ENCODE measurements around the gene SIGLEC14.
"Not testable (repeated sequence)": the region's sequence is repeated elsewhere in the genome, so short reads cannot be mapped to it uniquely, and the experiment has no call there.

Gene SIGLEC14

DNA sequence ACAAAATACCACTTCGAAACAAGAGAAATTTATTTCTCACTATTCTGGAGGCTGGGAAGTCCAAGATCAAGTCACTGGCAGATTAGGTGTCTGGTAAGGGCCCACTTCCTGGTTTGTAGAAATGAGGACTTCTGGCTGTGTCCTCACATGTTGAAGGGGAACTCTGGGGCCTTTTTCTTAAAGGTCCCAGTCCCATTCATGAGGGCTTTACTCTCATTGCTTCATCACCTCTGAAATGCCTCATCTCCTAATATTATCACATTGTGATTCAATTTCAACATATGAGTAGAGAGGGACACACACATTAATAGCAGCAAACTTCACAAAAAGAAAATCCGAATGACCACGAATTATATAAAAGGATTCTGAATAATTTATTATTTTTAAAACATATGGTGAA, 21.6 kb upstream of the SIGLEC14 start:
- no peak for DNase-seq

DNA sequence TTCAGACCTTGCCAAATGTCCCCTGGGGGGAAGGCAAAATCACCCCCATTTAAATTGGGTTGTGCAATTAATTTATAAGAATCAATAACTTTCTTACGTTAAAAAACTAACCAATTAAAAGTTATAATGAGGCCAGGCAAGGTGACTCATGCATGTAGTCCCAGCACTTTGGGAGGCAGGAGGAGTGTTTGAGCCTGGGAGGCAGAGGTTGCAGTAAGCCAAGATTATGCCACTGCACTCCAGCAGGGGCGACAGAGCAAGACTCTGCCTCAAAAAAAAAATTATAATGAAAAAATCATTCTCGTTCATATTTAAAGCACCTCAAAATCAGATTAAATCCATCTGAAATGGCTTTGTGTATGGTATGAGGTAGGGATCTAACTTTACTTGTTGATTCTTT, 18.4 kb upstream of the SIGLEC14 start:
- DNase-seq: no peak

DNA sequence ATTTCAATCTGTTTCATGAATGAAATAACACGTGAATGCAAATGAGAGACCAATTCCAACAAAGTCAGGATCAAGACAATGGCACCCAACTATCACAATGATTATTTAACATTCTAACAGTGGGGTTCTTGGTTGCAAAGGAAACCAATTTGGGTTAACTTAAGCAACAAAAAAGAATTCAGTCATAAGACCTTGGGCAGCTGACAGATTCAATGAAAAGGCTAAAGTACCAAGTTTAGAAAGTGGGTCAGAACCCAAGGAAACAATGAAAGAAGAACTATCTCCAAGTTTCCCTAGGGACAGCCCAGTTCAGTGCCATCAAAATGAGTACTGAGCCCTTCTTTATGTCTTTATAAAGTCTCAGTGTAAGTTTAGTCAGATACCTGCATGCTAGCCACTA, 17.5 kb upstream of the SIGLEC14 start:
- DNase-seq: no peak

DNA sequence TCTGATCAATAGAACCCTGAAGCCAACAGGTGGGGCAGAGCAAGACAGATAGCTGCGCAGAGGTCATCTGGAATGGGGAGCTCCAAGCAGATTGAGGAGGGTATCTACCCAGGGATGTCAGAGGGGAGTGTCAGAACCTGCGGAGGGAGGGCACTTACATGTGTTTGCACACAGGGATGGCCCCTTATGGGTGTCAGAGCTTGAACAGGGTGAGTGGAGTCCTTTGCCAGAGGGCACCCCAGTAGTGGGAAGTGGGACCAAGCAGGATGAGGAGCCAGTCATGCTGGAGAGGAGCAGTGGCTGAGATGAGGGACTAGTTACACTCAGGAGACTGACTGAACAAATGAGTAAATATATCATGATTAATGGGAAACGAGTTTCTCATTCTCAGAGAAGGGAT, 17.0 kb upstream of the SIGLEC14 start:
- no peak for DNase-seq

DNA sequence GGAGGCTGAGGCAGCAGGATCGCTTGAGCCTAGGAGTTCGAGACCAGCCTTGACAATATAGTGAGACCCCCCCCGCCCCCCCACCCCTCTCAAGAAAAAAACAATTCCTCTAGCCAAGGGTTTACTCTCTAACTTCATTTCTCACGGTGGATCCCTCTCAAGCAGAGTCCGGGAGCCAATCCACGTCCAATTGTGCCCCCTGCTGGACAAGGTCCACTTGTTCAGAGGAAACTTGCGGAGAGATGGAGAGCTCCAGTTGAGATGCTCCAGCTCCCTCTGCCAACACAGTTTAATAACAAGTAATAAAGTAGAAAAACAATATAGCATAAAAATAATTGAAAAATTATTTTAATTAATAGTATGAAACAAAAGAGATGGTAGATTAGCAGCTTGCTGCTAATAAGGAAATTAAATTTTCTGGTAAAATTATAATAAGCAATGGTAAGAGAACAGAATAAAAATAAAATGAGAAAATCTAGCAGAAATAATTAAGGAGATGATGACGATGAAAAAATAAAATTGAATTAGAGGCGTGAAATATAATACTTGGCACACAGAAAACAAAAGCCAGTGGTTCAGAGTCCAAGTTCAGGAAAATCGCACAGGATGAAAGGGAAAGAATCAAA, 14.5 kb upstream of the SIGLEC14 start:
- peak; percentile 46 for DNase-seq

DNA sequence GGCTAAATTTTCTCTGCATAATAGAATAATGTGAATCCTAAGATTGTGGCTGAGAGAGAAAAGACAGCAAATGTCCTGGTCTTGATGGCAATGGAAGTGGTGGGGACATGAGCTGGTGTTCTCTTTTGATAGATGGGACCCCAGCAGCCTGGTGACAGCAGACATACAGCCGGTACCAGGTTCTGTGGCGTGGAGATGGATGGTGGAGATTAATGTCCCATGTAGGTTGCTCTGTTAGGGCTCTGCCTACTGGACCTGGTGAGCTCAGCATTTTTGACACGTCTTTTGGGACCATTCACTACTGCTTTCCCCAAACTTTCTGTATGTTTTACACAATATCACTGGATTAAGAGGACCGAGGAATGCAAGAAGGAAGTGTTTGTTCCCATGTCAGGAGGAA, 8.2 kb upstream of the SIGLEC14 start:
- DNase-seq: no peak

DNA sequence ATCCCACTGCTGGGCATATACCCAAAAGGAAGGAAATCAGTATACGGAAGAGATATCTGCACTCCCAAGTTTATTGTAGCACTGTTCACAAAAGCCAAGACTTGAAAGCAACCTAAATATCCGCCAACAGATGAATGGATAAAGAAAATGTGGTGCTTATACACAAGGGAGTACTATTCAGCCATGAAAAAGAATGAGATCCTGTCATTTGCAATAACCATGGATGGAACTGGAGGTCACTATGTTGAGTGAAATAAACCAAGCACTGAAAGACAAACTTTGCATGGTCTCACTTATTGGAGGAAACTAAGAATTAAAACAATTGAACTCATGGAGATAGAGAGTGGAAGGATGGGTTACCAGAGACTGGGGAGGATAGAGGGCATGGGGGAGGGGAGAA, 6.5 kb upstream of the SIGLEC14 start:
- no peak for DNase-seq

DNA sequence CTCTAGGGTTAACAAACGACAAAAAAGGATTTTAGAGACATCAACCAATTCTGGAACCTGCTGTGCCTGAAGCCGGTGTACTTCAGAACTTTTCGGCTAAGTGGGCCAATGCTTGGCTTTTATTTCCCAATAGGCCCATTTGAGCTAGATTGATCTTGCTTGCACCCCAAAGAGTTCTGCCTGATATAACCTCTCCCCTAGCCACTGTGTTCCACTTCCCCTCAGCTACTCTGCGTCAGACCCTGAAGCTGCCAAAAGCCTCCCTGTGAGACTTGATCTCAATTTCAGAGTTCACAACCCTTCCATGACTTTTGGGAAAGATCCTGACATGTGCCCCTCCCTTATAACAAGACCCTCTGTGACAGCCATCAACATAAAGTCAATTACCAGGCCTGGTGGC, 5.6 kb upstream of the SIGLEC14 start:
- no peak for DNase-seq

DNA sequence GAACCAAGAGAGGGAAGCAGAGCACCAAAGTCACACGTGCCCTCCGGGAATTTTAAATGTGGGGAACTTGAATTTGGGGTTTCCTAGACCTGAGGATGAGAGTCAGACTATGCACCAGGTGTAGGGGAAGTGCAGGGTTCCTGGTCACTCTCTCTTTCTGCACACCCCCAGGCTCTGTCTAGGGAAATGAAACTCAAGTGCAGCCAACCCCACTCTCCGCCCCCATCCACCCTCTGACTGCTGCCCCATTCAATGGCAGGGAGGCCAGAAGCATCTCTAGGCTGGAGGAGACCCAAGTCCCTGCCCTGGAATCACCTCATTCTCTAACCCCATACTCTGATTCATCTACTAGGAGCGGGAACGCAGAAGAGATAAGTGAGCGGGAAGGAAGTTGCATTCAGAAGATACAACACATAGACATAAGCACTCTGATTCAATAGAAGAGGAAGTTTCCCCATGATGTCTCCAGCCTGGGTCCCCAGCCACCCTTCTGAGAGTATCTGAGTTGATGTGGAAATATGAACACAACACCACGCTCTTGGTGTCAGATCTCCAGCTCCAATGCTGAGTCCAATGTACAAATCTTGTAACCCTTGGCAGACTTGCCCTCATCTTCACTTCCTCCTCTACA, 4.7 kb upstream of the SIGLEC14 start:
- no peak for DNase-seq

DNA sequence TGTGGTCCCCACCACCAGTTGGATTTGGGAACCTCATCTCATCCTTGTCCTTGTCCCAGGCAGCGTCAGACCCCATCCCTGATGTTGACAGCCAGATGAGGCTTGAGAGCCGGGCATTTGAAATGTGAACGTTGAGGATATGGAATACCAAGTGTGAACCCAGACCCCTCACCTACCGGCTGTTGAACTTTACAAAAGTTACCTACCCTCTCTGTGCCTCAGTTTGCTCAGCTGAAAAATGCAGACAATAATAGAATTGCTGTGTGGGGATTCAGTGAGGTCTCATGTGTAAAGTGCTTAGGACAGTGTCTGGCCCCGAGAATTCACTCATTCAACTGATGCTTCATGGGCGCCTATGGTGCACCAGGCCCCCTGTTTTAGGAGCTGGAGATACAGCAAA, 693 bp upstream of the SIGLEC14 start:
- DNase-seq: no peak

DNA sequence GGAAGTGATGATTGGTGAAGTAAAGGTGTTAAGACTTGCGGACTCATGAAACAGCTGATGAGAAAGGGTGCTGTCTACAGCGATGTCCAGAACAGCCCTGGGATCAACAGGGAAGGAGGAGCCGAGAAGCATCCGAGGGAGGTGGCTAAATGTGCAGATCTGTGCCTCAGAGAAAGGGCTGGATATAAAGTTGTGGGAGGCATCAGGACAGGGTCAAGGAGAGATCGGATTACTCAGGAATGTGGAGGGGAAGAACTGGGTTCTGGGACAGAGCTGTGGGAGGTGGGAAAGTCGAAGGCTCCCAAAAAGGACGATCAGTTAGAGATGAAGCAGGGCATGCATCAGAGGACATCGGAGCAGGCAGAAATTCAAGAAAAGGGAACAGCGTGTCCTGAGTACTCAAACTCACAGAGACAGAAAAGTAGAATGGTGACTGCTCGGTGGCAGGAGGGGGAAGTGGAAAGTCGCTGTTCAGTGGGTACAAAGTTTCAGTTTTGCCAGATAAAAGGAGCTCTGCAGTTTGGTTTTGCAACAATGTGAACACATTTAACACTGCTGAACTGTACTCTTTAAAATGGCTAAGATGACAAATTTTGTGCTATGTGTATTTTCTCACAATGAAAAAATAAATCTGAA, 1.9 kb downstream of the SIGLEC14 start:
- DNase-seq: no peak

DNA sequence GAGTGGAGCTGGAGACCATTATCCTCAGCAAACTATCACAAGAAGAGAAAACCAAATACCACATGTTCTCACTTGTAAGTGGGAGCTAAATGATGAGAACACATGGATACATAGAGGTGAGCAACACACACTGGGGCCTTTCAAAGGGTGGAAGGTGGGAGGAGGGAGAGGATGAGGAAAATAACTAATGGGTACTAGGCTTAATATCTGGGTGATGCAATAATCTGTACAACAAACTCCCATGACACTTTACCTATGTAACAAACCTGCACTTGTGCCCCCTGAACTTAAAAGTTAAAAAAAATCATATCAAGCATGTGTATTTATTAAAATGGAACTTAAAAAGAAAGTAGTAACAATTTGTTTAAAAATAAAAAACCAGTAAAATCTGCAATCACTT, 5.0 kb downstream of the SIGLEC14 start:
- no peak for DNase-seq

DNA sequence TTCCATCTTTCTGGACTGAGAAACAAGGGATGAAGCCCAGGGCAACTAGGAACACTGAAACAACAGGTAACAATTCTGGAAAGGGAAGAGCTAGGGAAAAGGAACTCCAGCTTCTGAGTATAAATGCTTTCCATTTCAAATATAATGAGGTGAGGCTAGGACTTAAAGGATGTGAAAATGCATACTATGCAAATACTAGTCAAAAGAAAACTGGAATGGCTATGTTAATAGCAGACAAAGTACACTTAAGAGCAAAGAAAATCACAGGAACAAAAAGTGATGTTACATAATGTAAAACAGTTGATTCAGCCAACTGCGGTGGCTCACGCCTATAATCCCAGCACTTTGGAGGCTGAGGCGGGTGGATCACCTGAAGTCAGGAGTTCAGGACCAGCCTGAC, 6.2 kb downstream of the SIGLEC14 start:
- DNase-seq: no peak

DNA sequence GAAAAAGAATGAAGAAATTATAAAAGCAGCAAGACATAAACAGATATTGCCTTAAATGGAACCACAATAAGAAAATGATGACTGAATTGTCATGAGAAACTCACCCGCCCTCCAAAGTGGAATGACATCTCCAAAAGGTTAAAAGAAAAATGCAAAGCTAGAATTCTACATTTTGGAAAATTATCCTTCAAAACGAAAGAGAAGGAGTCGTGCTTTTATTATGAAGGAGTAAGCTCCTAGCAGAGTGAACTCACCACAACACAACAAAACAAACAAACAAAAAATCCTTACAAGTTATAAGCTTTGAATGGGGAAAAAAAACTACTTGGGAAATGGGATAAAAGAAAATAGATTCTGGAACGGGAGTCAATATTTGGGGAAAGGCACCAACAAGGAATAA, 6.7 kb downstream of the SIGLEC14 start:
- no peak for DNase-seq

DNA sequence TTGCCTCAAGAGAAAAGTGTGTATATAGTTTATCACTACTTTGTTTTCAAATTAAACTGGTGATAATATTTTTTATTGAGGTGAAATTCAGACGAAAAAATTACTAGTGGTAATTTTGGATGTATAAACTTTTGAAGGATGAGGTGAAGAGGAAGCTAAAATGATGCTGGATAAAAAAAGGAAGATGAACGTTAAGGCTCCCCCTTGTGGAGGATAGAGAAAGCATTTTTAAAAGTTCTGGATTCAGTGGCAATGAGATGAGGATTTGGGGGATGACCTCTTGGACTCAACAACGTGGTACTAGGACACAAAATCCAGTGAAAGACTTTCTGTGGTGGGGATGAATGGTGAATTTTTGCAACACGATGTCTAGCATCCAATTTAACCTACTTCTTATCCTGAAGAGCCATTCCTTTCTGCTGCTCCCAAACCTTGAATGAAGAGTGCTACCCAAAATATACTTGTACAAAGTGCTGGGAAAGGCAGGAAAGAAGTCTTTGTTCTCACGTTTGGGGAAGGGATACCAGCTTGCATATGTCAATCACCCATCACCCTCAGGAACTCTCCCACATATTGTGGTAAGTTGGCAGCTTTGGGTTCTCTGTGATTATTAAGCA, 9.2 kb downstream of the SIGLEC14 start:
- no peak for DNase-seq

DNA sequence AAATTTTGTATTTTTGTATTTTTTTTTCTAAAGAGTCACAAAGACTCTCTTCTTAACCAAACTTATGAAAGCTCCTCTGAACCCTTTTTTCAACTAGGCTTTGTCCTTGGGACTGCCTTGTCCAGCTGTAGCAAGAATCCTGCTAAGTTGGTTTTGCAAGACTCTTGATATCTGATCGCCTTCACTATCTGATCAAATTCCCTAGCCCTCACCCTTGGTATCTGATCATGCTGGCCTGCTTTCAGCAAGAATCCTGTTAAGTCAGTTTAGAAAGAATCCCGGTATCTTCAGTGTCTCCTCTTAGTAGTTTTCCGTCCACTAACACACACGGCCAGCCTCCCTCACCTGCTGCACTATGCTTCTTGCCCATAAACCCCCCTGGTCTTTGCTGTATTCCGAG, 14.5 kb downstream of the SIGLEC14 start:
- DNase-seq: no peak

DNA sequence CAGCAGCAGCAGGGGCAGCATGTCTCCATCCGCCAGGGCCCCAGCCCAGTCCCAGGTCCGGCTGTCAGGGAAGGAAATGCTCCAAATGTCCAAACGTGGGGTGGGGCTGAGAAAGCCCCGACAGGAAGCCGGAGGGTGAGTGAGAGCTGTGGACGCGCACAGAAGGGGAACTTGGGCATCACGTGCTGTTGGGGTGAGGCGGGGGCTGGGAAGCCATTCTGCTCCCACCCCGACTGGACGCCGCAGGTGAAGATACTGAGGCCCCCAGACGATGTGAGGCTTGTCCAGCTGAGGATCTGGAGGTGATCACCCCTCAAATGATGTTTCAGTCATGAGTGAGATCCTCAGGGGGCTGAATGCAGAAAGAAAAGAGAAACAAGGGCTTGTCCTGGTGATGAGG, 16.3 kb downstream of the SIGLEC14 start, which contains the start of gene SIGLEC5:
TSS of gene SIGLEC5 (minus strand) at position 87 of the 400 bp plus-strand sequence. CDS start at position 21, 66 bp downstream.
- not testable (repeated sequence) for DNase-seq

DNA sequence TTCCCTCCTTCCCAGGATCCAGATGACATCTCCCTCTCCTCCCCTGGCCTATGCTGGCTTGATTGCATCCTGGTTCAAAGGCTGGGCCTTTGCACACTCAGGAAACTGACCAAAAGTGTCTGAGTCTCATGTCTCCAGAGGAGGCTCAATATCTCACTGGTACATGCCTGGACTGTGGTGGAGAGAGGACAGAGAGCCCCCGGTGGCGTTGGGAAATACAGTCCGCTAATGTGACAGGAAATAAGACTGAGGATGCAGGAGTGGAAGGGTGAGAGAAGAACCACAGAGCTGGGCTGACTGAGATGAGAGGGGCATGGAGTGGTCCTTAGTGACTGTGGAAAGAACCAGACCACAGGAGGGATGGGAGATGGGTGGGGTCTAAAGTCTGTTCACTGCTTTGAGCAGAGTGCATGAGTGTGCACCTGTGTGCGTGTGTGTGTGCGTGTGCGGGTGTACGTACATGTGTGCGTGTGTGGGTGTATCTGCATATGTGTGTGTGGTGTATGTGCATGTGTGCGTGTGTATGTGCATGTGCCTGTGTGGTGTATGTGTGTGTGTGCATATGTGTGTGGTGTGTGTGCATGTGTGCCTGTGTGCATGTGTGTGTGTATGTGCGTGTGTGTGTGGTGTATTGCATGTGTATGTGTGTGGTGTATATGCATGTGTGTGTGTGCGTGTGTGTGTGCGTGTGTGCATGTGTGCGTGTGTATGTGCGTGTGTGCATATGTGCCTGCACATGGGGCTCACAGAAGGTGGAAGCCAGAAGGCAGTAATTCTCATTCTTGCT, 18.3 kb downstream of the SIGLEC14 start:
- no peak for DNase-seq

DNA sequence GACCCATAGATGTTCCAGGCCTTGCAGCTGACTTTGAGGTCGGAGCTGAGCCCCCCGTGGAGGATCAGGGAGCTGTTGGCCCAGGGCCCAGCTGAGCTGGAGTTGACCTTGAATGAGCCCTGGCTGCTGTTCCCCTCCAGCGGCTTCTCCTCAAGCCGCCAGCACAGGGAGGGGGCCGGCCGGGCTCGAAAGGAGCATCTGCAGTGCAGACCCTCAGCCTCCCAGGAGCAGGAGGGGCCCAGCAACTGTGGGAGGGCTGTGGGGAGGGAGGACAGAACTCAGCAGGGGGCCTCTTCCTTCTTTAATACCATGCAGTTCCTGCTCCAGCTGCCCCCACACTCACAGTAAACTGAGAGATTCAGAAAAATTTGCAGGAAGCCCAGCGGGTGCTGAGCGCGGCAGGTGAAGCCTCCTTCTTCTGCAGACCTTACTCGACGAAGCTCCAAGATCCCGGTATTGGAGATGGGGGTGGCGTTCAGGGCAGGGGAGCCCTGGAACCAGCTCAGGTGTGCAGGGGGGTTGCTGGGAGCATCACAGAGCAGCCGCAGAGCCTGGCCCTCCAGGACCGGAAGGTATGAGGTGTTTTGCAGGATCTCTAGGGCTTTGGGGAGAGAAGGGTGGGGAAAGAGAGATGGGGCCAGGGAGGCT, 19.0 kb downstream of the SIGLEC14 start:
- DNase-seq: no peak

DNA sequence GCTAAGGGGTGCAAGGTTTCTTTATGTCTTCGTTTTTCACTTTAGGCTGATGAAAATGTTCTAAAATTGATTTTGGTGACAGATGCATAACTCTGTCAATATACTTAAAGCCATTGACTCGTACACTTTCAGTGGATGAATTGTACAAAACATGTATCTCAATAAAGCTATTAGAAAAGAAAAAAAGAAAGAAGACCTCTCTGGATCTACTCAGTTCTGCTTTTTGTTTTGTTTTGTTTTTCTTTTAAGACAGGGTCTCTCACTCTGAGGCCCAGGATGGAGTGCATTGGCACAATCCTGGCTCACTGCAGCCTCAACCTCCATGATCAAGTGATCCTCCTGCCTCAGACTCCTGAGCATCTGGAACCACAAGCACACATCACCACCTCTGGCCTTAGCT, 19.9 kb downstream of the SIGLEC14 start:
- DNase-seq: no peak

DNA sequence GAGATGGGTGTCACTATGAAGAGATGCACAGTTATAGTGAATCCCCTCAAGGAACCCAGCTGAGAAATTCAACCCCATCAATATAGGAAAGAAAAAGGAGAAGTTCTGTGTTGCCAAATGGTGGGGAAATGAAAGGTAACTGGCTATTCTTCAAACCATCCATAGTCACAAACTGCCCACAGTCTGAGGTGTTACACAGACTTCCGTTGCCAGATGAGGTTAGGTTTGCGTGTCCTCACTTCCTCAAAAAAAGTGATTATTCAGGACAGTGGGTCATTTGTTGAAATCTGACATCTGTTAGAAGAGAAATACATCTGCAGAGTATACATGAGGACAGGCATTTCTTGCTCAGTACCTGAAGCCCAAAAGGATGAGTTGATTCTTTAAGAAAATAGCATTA, 25.4 kb downstream of the SIGLEC14 start:
- DNase-seq: no peak

DNA sequence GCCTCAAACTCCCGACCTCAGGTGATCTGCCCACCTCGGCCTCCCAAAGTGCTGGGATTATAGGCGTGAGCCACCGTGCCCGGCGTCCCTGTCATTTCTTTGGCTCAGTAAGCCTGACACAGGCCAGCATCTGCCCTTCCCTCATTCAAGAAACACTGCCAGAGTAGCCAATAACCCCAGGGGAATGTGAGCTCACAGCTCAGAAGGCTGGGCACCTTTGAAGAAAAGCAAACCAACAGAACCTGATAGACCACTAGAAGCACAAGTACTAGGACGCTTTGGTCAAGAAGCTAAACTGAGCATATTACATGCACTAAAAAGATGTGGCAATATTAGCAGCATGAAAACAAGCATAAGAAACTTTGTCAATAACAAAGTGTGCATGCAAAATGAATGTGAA, 30.6 kb downstream of the SIGLEC14 start:
- DNase-seq: no peak

DNA sequence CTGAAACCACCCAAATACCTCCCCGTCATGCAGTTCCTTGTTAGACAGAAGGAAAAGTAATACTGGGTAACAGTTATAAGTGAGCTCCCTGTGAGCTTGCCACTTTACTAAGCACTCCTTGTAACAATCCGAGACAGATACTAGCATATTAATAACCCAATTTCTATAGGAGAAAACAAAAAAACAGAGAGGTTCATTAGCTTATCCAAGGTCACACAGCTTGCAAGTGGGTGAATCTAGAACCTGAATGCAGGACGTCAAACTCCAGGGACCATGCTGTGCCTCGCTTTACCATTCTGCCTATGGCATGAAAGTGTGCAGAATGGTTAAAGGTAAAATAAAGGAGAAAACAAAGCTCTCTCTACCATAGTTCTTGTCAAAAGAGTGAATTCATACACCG, 31.8 kb downstream of the SIGLEC14 start:
- DNase-seq: no peak

All from NCI-H774 (cell line).